ENCODE measurements around the gene PSG1. TPM values are rescaled to one million over a fixed set of nuclear protein-coding genes. Genes with fewer than 3 reads are reported as not detected.
"Not testable (repeated sequence)": the region's sequence is repeated elsewhere in the genome, so short reads cannot be mapped to it uniquely, and the experiment has no call there.

PSG1 gene
- 4.6 TPM for total RNA-seq (ENCODE audit: insufficient read depth, low replicate concordance)

DNA sequence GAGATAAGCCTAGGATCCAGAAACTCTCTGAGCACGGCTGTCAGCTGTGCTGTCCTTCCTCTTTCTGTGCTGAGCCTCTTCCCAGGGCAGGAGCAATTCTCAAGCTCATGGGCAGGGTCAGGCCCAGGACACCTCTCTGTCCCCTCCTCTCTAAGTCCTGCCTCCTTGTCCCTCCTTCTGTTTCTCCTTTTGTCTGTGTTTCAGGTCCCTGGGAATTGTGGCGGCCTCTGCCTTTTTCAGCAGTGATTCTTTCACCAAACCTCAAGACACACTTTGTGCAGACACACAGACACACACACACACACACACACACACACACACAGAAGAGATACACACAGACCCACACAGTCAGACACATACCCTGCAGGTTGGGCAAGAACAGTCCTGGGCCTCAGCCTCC lies at the start of gene PSG1:
Gene PSG1, minus strand, starts transcription at position 101 of the 400 bp plus-strand sequence. CDS start 132 bp downstream, outside the sequence.
- no peak for DNase-seq (ENCODE audit: low spot score)

DNA sequence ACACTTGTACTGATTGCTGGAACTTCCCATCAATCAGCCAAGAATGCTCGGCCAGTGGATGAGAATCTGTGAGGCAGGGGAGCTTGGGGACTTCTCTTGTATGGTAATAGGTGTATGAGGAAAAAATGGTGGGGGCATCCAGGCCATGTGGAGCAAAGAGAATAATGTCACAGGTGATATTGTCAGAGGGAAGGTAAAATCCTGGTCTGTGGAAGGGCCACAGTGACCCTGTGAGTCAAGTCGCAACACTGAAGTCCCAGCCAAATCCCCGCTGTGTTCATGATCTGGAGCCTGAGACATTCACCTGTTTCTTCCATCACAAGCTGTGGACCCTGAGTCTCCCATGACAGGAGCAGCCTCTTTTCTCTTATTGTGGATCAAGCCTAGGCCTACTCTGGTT lies 49.4 kb upstream of the PSG1 start:
- no peak for DNase-seq (ENCODE audit: low spot score)

DNA sequence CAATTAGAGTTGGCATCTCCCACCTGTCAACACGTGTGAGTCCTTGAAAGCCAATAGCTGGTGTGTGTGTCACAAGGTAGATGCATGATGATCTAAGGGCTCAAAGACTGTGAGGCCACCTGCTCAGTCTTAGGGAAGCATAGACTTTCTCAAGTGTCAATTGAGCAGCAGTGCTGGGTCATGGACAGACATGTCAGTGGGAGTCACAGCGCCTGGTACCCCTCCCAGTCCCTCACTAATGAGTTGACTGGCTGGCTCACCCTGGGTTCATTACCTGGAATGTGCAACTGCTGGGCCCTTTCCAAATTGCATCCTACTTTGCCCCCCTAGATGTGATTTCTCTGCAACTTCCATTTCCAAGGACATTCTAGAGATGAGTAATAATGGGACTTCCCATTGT lies 47.3 kb upstream of the PSG1 start:
- no peak for DNase-seq (ENCODE audit: low spot score)

DNA sequence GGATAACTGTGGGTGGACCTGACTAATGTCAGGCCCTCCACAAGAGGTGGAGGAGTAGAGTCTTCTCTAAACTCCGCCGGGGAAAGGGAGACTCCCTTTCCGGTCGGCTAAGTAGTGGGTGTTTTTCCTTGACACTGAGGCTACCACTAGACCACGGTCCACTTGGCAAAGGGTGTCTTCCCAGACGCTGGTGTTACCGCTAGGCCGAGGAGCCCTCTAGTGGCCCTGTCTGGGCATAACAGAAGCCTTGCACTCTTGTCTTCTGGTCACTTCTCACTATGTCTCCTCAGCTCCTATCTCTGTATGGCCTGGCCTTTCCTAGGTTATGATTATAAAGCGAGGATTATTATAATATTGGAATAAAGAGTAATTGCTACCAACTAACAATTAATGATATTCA lies 43.6 kb upstream of the PSG1 start:
- not testable (repeated sequence) for DNase-seq (ENCODE audit: low spot score)

DNA sequence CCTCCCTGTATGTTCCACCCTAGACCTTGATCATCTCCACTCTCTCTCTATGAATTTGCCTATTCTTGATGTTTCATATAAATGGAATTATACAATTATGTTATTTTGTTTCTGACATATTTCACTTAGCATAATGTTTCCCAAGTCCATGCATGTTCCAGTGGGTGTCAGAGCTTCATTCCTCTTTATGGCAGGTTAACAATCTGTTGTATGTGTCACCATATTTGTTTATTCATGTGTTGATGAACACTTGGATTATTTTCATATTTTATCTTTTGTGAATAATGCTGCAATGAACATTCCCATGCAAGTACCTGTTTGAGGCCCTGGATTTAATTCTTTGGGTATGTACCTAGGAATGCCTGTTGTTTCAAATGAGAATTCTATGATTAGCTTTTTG lies 41.5 kb upstream of the PSG1 start:
- not testable (repeated sequence) for DNase-seq (ENCODE audit: low spot score)

DNA sequence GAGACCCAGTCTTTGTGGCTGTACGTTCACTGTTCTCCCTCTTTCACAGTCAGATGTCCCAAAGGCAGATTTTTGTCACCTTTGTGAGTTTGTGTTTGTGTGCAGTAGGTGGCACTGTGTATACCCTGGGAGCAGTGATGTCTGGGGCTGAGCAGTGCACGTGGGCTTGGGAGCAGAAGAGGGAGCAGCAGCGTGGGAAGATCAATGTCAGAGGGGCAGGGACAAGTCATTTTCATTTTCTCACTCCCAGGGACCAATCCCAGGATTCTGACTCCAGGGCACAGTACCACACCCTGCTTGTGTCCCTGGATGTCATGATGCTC lies 40.2 kb upstream of the PSG1 start:
- DNase-seq (ENCODE audit: low spot score), result no peak

DNA sequence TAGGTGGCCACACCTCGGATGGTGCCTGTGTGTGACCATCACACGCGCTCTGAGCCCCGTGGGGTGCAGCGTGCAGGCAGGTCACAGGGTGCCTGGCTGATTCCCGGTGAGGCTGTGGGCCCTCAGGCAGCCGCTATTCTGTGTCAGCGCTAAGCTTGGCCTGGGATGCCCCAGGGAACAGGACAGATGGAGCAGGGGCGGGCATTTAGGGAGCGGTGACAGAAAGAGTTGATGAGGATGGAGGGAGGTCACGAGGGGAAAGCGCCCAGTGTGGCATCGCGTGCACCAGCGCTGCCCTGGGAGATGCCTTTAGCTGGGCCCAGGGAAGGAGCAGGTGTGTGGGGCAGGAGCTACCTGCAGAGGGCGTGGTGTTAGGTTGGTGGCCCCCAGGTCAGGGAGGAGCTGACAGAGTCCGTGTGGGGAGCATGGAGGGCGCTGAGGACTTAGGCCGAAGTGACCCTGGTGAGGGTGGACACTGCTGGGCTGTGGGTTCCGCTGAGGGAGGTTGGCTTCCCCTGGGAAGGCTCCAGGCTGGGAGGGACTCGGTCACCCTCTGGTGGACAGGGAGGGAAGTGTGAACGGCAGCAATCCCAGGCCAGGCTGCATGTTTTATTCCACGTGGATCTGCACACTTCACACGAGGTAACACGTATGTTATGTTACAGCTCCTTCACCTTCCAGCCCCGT lies 39.7 kb upstream of the PSG1 start:
- not testable (repeated sequence) for DNase-seq (ENCODE audit: low spot score)

DNA sequence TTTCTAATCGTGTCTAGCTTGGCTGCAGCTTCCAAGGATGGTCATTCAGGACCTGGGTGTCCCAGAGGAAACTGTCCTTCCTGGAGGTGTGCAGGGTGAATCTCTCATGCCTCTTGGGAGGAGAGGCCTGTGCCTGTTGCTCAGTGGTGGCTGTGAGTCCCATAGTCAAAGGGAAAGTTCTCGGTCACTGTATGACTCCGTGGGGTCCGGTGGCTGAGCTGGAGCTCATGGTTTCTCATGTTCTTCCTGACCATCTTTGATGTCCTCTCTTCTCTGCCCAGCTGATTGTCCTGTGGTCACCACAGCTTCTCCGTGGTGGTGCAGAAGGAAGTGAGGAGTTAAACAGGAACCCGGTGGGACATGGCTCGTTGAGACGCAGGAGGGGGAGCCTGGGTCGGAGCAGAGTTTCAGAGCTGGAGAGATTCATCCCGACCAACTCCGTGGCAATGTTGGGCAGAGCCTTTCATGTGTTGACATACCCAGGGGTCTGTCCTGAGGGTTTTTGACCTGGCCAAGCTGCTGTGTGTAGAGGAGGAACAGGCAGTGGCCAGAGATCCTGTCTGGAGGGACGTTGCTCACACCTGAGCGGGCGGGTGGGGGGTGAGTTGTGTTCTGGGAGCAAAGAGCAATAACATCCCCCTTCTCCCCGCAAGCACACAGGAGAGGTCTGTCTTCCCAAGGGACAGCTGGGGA lies 39.0 kb upstream of the PSG1 start:
- DNase-seq (ENCODE audit: low spot score), result not testable (repeated sequence)

DNA sequence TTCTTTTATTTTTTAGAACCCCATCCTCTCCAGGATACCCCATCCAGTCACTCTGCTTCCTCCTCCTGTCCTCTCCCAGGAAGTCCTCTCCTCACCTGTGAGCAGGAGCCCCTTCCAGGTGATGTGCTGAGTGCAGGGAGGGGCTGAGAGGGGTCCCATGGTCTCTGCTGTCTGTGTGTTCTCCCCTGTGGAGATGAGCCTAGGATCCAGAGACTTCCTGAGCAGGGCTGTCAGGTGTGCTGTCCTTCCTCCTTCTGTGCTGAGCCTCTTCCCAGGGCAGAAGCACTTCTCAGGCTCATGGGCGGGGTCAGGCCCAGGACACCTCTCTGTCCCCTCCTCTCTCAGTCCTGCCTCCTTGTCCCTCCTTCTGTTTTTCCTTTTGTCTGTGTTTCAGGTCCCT lies 38.1 kb upstream of the PSG1 start, which contains the start of gene PSG6:
Gene PSG6, minus strand, starts transcription at position 261 of the 400 bp plus-strand sequence. Its CDS starts 102 bp downstream, at position 159.
- DNase-seq (ENCODE audit: low spot score), result not testable (repeated sequence)

DNA sequence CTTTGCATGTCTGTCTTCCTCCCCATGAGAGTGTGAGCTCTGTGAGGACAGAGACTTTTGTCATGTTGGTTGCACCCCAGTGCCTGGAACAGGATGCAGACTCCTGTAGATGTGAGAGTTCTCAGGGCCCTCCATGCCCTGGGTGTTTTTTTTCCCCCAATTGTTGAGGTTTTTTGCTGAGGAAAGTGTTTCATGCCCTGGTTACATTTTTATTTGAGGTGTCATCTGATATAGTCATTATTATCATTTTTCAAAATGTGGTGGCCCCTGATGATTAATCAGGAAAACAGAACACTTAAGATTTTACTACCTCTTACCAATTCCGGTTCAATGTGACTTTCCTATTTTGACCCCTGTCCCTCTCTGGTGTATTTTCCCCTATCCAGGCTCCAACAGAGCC lies 37.4 kb upstream of the PSG1 start:
- DNase-seq (ENCODE audit: low spot score), result not testable (repeated sequence)

DNA sequence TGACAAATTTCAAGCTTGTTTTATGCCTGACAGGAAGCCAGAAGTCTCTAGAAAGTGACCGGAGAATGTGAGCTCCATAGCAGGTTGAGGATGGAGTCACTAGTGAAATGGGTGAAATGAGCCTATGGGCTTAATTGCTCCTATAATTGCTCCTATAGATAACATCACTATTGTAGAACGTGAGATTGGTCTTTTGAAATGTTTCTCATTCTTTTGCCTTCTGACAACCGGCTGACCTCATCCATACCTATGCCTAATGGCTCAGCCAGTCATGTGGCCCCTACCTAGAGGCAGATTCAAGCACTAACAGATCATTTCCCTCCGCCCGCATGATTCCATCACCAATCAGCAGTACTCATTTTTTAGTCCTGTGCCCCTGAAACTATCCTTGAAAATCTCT lies 34.0 kb upstream of the PSG1 start:
- not testable (repeated sequence) for DNase-seq (ENCODE audit: low spot score)

DNA sequence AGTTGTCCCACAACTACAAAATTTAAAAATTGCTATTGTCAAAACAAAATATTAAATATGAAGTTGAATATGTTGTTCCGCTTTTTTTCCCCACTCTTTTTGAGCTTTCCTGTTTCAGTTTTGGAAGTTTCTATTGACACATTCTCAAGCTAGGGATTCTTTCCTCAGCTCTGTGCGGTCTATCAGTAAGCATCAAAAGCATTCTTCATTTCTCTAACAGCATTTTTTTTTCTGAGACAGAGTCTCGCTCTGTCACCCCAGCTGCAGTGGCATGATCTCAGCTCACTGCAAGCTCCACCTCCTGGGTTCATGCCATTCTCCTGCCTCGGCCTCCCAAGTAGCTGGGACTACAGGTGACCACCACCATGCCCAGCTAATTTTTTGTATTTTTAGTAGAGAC lies 33.4 kb upstream of the PSG1 start:
- DNase-seq (ENCODE audit: low spot score), result not testable (repeated sequence)

DNA sequence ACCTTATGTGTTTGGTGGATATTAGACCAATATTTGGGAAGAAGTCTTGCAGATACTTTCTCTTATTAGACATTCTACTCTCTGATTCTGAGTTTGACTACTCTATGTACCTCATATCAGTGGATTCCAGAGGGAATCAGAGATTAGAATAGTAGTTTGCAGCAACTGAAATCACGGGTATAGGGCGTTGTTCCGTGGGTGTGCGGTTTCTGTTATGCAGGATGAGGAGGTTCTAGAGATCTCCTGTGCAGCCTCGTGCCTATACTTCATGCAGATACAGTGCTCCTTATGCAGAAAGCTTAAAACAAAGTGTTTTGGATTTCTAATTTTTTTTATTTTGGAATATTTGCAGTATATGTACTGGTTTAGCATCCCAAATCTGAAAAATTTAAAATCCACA lies 32.2 kb upstream of the PSG1 start:
- not testable (repeated sequence) for DNase-seq (ENCODE audit: low spot score)

DNA sequence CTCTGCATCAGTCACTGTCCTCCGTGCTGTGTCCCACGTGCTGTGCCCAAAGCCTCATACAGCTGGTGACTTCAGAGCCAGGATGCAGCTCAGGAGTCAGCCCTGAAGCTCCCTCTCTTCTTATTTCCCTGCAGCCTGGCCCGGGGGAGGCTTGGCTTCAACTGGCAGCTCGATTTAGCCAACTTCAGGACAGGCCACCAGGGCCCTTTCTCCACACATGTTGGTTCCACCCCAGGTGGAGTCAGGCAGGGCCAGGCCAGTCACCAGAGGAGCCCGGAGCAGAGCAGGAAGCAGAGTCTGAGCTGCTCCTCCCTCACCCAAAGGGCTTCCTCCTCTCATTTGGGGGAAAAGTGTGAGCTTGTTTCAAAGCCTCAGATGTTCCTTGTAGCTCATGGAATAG lies 26.6 kb upstream of the PSG1 start:
- not testable (repeated sequence) for DNase-seq (ENCODE audit: low spot score)

DNA sequence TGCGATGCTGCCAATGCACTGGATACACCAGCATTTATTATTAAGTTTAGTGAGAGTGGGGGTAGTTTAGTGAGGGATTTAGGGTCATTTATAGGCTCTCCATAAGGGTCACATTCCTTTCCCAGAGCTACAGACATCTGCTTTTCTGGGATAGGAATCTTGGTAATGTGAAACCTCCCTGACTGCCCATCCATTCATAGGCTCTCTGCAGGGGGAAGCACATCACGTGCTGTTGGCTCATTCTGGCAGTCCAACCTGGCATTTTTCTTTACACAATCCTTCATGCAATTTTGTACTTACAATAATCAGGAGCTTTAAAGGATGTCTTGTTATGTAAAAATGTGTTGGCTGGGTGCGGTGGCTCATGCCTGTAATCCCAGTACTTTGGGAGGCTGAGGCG lies 21.0 kb upstream of the PSG1 start:
- DNase-seq (ENCODE audit: low spot score), result not testable (repeated sequence)

DNA sequence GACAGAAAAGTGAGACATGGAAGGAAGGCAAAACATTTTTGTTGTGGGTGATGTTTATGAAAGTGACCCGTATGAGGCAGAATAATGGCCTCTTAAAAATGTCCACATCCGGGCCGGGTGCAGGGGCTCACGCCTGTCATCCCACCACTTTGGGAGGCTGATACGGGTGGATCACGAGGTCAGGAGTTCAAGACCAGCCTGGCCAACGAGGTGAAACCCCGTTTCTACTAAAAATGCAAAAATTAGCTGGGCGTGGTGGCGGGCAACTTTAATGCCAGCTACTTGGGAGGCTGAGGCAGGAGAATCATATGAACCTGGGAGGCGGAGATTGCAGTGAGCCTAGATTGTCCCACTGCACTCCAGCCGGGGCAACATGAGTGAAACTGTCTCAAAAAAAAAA lies 20.2 kb upstream of the PSG1 start:
- DNase-seq (ENCODE audit: low spot score), result not testable (repeated sequence)

DNA sequence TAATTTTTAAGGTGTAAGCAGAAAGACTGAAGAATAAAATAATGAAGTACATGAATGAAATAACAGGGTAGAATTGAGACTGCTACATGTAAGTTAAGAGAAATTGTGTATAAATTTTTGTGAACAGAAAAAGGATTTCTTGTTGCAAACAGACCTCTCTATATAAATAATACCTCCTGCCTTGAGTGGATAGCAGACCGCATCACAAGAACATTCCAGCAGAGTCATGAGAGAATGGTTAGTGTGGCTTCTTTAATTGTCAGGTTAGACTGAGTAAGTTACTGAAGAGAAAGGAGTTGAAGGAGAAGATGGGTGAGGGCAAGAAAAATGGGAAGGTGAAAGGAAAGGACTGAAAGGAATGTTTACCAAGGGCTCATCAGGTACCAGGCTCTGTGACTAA lies 19.6 kb upstream of the PSG1 start:
- not testable (repeated sequence) for DNase-seq (ENCODE audit: low spot score)

DNA sequence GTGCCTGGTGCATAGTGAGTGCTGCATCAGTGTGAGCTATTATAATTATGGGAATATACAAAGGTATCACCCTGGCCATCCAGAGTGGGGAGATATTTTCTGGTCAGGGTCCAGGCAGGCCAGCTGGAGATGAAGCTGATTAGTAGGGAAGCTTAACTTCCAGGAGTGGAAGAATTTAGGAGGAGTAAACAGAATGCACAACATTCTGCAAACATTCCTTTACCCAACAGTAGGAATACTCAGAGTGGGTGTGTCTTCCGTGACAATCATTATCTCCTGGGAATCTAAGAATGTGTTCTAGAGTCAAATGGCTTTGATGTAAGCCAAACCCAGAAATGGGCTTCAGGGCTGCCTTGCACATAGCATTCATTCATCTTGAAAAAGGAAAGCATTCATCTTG lies 19.1 kb upstream of the PSG1 start:
- not testable (repeated sequence) for DNase-seq (ENCODE audit: low spot score)

DNA sequence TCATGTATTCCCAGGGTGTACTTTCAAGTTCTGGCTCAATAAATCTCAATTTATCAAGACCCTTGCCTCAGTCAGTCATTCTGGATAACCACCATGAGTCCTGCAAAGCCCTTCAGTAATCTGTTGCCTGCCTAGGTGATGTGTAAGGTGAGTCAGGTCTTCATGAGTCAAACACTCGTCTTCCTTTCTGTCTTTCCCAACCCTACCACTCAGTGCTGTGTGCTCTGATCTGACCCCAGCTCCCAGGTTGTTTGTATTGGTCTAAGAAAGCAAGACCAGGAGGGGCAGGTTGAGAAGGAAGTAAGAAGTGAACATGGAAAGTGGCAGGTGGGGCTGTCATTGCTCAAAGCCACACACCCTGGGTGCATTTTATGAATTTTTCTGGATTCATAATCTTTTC lies 18.2 kb upstream of the PSG1 start:
- DNase-seq (ENCODE audit: low spot score), result not testable (repeated sequence)

DNA sequence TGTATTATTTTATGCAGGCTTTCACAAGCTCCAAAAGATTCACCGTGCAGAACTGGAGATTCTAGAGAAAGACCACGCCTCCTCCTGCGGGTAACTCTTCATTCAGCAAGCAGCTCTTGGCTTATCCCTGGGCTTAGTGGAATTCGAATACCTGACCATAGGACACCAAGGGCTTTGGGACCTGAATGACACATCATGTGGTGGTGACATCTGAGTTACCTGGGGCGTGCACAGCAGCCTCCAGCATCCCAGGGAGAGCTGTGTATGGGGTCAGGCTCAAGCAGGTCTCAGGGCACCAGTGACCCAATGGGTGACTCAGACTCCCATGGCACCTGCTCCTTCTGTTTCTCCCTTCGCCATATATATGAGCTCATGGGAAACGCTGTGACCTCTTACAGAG lies 10.9 kb upstream of the PSG1 start:
- DNase-seq (ENCODE audit: low spot score), result not testable (repeated sequence)

DNA sequence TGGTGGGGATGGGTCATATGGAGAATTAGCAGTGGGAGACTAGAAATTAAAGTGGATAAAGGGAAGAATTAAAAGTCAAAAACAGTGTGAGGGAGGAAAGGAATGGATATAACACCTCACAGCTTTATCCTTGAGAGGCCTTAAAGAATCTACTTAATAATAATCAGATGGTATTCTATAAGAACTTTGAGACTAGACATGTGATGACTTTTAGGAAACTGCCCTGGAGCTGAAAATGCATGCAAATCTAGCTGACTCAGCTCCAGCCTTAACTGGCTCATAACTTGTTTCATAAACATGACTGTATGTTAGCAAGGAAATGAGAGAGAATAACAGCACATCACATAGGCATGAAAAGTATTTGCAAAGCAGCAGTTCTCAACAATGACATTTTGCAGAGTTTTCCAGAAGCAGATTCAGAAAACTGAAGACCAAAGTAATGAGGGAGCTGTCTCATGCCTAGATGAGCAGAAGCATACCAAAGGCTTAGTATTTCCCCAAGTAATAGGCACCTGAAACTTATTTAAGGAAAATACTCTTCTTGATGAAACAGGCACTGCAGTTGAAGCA lies 8.4 kb upstream of the PSG1 start:
- DNase-seq (ENCODE audit: low spot score), result peak; percentile 1

DNA sequence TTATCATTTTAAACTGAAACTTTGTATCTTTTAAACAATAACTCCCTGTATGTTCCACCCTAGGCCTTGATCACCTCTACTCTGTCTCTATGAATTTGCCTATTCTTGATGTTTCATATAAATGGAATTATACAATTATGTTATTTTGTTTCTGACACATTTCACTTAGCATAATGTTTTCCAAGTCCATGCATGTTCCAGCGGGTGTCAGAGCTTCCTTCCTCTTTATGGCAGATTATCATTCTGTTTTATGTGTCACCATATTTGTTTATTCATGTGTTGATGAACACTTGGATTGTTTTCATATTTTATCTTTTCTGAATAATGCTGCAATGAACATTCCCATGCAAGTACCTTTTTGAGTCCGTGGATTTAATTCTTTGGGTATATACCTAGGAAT lies 3.2 kb upstream of the PSG1 start:
- not testable (repeated sequence) for DNase-seq (ENCODE audit: low spot score)

DNA sequence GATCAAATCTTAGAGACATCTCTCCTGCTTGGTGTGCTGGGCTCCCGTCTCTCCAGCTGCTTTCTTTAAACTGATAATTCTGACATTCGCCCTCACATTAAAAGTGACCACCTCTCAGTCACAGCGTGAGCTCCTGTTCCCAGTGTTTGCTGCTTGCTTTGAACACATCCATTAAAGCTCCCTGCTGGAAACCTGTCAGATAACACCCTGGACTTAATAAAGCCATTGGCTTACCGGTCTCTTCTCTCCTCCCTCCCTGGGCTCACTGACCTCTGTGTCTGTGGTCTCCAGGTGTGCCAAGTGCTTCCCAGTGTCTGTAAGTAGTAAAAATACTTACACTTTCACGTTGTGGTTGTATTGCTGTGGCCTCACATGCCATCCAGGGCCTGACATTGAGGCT lies 2.5 kb upstream of the PSG1 start:
- DNase-seq (ENCODE audit: low spot score), result not testable (repeated sequence)
